HEK293 (cell line): ENCODE results near the gene ARHGEF12.

Experiments used
- CTCF ChIA-PET: fragments of 350-600 bp; formaldehyde crosslinking; extraction: SDS; loops from one replicate; lab custom pipeline; 2021; ENCODE audit warnings: antibody characterized with exemption; lab: Yijun Ruan, JAX
- POLR2A ChIA-PET: fragments of 300-600 bp; formaldehyde crosslinking; extraction: SDS; loops from one replicate; lab custom pipeline; 2020; ENCODE audit warnings: antibody characterized with exemption, inconsistent platforms; lab: Yijun Ruan, JAX
- H3K27ac ChIP-seq: fragments of 200-500 bp; sonication (Bioruptor generic); 2 replicates; pipeline ENCODE4 v1.5.1; 2014; ENCODE audit warnings: low read depth, low read length, control low read depth, inconsistent platforms; ENCODE audit errors: extremely low read depth
- H3K36me3 ChIP-seq, 2 experiments: fragments of 200-500 bp in 1 of 2; sonication (Bioruptor generic) in 1 of 2; 1 replicate in 1 of 2; 2 replicates in 1 of 2; pipeline ENCODE4 v1.5.1; 2014 to 2017; ENCODE audit warnings: inconsistent platforms in 2 of 2, low read length in 2 of 2; ENCODE audit not compliant: control insufficient read depth in 2 of 2, insufficient read depth in 1 of 2
- H3K4me1 ChIP-seq: fragments of 200-500 bp; sonication (Bioruptor generic); 2 replicates; pipeline ENCODE4 v1.5.1; 2014; ENCODE audit warnings: mild to moderate bottlenecking, low read length, inconsistent platforms; ENCODE audit not compliant: control insufficient read depth, insufficient read depth
- H3K4me3 ChIP-seq: 2 replicates; pipeline ENCODE4 v1.5.1; 2011; ENCODE audit warnings: low read depth, mild to moderate bottlenecking, control low read depth, low read length, moderate library complexity
- H3K9me3 ChIP-seq: fragments of 200-500 bp; sonication (Bioruptor generic); 2 replicates; pipeline ENCODE4 v1.5.1; 2014; ENCODE audit warnings: low read depth, low read length, inconsistent platforms; ENCODE audit not compliant: control insufficient read depth, insufficient read depth
- GFI1B ChIP-seq: fragments of 450-650 bp; formaldehyde crosslinking; IDR thresholded peaks from 2 replicates; pipeline ENCODE4 v1.5.1; 2016; ENCODE audit warnings: missing biosample characterization, missing genetic modification characterization
- HOXC10 ChIP-seq: sonication (generic); formaldehyde crosslinking; IDR thresholded peaks from 2 replicates; pipeline ENCODE4 v1.8.1; 2023; ENCODE audit warnings: mild to moderate bottlenecking, missing genetic modification reagents
- KLF8 ChIP-seq: fragments of 450-650 bp; formaldehyde crosslinking; IDR thresholded peaks from 2 replicates; pipeline ENCODE4 v1.5.1; 2016; ENCODE audit warnings: missing biosample characterization, missing genetic modification characterization
- PRDM6 ChIP-seq: fragments of 450-650 bp; formaldehyde crosslinking; IDR thresholded peaks from 2 replicates; pipeline ENCODE4 v1.5.1; 2017; ENCODE audit warnings: missing biosample characterization, missing genetic modification characterization
- YY2 ChIP-seq: fragments of 450-650 bp; formaldehyde crosslinking; IDR thresholded peaks from 2 replicates; pipeline ENCODE4 v1.5.1; 2016; ENCODE audit warnings: missing biosample characterization, missing genetic modification characterization
- ZFHX2 ChIP-seq: fragments of 450-650 bp; formaldehyde crosslinking; conservative IDR thresholded peaks from 2 replicates; pipeline ENCODE4 v1.5.1; 2016; ENCODE audit warnings: missing biosample characterization, missing genetic modification characterization
- ZNF133 ChIP-seq: fragments of 450-650 bp; formaldehyde crosslinking; IDR thresholded peaks from 2 replicates; pipeline ENCODE4 v1.5.1; 2016; ENCODE audit warnings: missing biosample characterization, missing genetic modification characterization
- ZNF211 ChIP-seq: fragments of 450-650 bp; formaldehyde crosslinking; IDR thresholded peaks from 2 replicates; pipeline ENCODE4 v1.5.1; 2016; ENCODE audit warnings: low read depth, missing biosample characterization, missing genetic modification characterization
- ZNF23 ChIP-seq: fragments of 450-650 bp; formaldehyde crosslinking; IDR thresholded peaks from 2 replicates; pipeline ENCODE4 v1.5.1; 2016; ENCODE audit warnings: missing biosample characterization, missing genetic modification characterization, borderline replicate concordance
- ZNF239 ChIP-seq: fragments of 450-650 bp; formaldehyde crosslinking; IDR thresholded peaks from 2 replicates; pipeline ENCODE4 v1.5.1; 2016; ENCODE audit warnings: missing biosample characterization, missing genetic modification characterization
- ZNF24 ChIP-seq: fragments of 450-650 bp; formaldehyde crosslinking; IDR thresholded peaks from 2 replicates; pipeline ENCODE4 v1.5.1; 2016; ENCODE audit warnings: missing biosample characterization, missing genetic modification characterization
- ZNF248 ChIP-seq: fragments of 450-650 bp; formaldehyde crosslinking; IDR thresholded peaks from 2 replicates; pipeline ENCODE4 v1.5.1; 2017; ENCODE audit warnings: missing biosample characterization, missing genetic modification characterization
- ZNF37A ChIP-seq: fragments of 450-650 bp; IDR thresholded peaks from 2 replicates; pipeline ENCODE4 v1.5.1; 2018; ENCODE audit warnings: missing biosample characterization, missing genetic modification characterization
- ZNF404 ChIP-seq: fragments of 450-650 bp; formaldehyde crosslinking; IDR thresholded peaks from 2 replicates; pipeline ENCODE4 v1.5.1; 2017; ENCODE audit warnings: missing biosample characterization, missing genetic modification characterization
- ZNF473 ChIP-seq: fragments of 450-650 bp; formaldehyde crosslinking; IDR thresholded peaks from 2 replicates; pipeline ENCODE4 v1.5.1; 2017; ENCODE audit warnings: missing biosample characterization, missing genetic modification characterization
- ZNF510 ChIP-seq: fragments of 450-650 bp; formaldehyde crosslinking; IDR thresholded peaks from 2 replicates; pipeline ENCODE4 v1.5.1; 2018; ENCODE audit warnings: mild to moderate bottlenecking, missing genetic modification characterization, missing biosample characterization; ENCODE audit not compliant: insufficient replicate concordance
- ZNF664 ChIP-seq: fragments of 450-650 bp; formaldehyde crosslinking; IDR thresholded peaks from 2 replicates; pipeline ENCODE4 v1.5.1; 2016; ENCODE audit warnings: missing biosample characterization, missing genetic modification characterization
- ZNF701 ChIP-seq: fragments of 450-650 bp; formaldehyde crosslinking; IDR thresholded peaks from 2 replicates; pipeline ENCODE4 v1.5.1; 2016; ENCODE audit warnings: missing biosample characterization, missing genetic modification characterization
- TF ChIP-seq, protein P1 (sequence below): fragments of 450-650 bp; formaldehyde crosslinking; IDR thresholded peaks from 2 replicates; pipeline ENCODE4 v1.5.1; 2016; ENCODE audit warnings: missing biosample characterization, missing genetic modification characterization
- TF ChIP-seq, protein P2 (sequence below): fragments of 450-650 bp; formaldehyde crosslinking; IDR thresholded peaks from 2 replicates; pipeline ENCODE4 v1.5.1; 2016; ENCODE audit warnings: missing biosample characterization, missing genetic modification characterization
- TF ChIP-seq, protein P3 (sequence below): fragments of 450-650 bp; formaldehyde crosslinking; IDR thresholded peaks from 2 replicates; pipeline ENCODE4 v1.5.1; 2017; ENCODE audit warnings: missing biosample characterization, mild to moderate bottlenecking, missing genetic modification characterization, moderate library complexity

The ARHGEF12 gene

DNA sequence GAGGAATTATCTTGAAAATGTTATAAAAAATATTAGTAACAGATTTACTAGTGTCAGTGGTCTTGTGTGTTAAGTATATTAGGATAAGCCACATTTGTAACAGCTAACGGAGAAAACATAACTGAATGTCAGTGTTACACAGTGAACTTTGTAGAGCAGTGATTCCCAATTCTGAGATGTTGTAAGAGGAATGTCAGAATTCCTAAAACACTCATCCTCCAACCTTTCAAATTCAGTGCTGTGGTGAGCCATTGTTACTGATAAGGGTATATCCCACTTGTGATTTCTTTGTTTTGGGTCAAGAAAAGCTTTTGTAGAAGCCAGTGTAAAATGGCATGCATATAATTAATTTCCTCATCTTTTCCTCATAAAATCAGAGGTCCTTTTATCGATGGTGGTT, 61.9 kb downstream of the ARHGEF12 start:
- H3K9me3 ChIP-seq: no peaks in the 10 kb centered on the region
- POLR2A ChIA-PET: no interaction called here
- H3K4me1 ChIP-seq: peaks cover 10% of the 10 kb centered on the region; the same call in 1 of the 2 replicates
- no peak for TF ChIP-seq YY2 (tag by site-specific recombination)
- TF ChIP-seq ZNF404 (tag by site-specific recombination): no peak
- TF ChIP-seq PRDM6: peak; percentile 58; the same call in 1 of the 2 replicates
- no peak for TF ChIP-seq ZNF23 (tag by site-specific recombination)
- no peak for TF ChIP-seq GFI1B (tag by site-specific recombination)
- TF ChIP-seq, all 188 proteins: peak for 1
- CTCF ChIA-PET: interaction anchor here (0.9 kb wide), 1 partner anchor 12 kb away, joined by 3 read pairs; no protein-coding TSS in a partner anchor
- Histone ChIP-seq H3K27ac (no peak overlapping the region), H3K36me3 (no peaks in the 10 kb centered on the region), H3K4me3 (no peak overlapping the region)

- Histone ChIP-seq H3K36me3 (no peaks in the 10 kb centered on the region), H3K9me3 (no peaks in the 10 kb centered on the region)
- POLR2A ChIA-PET: interaction anchor here (0.7 kb wide), 1 partner anchor 52 kb away, joined by 8 read pairs; no protein-coding TSS in a partner anchor
- TF ChIP-seq, protein P1, sequence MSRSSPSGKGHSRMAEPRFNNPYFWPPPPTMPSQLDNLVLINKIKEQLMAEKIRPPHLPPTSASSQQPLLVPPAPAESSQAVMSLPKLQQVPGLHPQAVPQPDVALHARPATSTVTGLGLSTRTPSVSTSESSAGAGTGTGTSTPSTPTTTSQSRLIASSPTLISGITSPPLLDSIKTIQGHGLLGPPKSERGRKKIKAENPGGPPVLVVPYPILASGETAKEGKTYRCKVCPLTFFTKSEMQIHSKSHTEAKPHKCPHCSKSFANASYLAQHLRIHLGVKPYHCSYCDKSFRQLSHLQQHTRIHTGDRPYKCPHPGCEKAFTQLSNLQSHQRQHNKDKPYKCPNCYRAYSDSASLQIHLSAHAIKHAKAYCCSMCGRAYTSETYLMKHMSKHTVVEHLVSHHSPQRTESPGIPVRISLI (tag by site-specific recombination): 0 out of 2 replicates have a peak, but pooled peaks have one; percentile 14
- TF ChIP-seq ZNF473 (tag by site-specific recombination) (no peak), ZNF701 (tag by site-specific recombination) (no peak), ZNF211 (tag by site-specific recombination) (no peak), ZNF510 (tag by site-specific recombination) (no peak), KLF8 (no peak), HOXC10 (no peak), ZFHX2 (tag by site-specific recombination) (no peak), ZNF248 (tag by site-specific recombination) (no peak), ZNF239 (no peak), GFI1B (tag by site-specific recombination) (0 out of 2 replicates have a peak, but pooled peaks have one; percentile 48), ZNF664 (tag by site-specific recombination) (no peak), ZNF133 (no peak), ZNF24 (tag by site-specific recombination) (no peak), ZNF23 (tag by site-specific recombination) (no peak), ZNF37A (tag by site-specific recombination) (no peak)
- TF ChIP-seq, protein P2, sequence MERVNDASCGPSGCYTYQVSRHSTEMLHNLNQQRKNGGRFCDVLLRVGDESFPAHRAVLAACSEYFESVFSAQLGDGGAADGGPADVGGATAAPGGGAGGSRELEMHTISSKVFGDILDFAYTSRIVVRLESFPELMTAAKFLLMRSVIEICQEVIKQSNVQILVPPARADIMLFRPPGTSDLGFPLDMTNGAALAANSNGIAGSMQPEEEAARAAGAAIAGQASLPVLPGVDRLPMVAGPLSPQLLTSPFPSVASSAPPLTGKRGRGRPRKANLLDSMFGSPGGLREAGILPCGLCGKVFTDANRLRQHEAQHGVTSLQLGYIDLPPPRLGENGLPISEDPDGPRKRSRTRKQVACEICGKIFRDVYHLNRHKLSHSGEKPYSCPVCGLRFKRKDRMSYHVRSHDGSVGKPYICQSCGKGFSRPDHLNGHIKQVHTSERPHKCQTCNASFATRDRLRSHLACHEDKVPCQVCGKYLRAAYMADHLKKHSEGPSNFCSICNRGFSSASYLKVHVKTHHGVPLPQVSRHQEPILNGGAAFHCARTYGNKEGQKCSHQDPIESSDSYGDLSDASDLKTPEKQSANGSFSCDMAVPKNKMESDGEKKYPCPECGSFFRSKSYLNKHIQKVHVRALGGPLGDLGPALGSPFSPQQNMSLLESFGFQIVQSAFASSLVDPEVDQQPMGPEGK (tag by site-specific recombination): no peak
- TF ChIP-seq, protein P3, sequence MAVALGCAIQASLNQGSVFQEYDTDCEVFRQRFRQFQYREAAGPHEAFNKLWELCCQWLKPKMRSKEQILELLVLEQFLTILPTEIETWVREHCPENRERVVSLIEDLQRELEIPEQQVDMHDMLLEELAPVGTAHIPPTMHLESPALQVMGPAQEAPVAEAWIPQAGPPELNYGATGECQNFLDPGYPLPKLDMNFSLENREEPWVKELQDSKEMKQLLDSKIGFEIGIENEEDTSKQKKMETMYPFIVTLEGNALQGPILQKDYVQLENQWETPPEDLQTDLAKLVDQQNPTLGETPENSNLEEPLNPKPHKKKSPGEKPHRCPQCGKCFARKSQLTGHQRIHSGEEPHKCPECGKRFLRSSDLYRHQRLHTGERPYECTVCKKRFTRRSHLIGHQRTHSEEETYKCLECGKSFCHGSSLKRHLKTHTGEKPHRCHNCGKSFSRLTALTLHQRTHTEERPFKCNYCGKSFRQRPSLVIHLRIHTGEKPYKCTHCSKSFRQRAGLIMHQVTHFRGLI (tag by site-specific recombination): peak; percentile 92
- TF ChIP-seq, all 188 proteins: peak for 3
- Histone ChIP-seq H3K4me3 (no peak overlapping the region), H3K4me1 (peaks cover 16% of the 10 kb centered on the region), H3K27ac (no peak overlapping the region)
- CTCF ChIA-PET: no interaction called here
Observed at GRCh38 chr11:120399307-120399706, 63.1 kb downstream of the ARHGEF12 start.
